ENCODE measurements around the gene HHIPL2.
A peak's percentile ranks its signal among the peaks of the same experiment; 100 is the strongest.

HHIPL2 gene

DNA sequence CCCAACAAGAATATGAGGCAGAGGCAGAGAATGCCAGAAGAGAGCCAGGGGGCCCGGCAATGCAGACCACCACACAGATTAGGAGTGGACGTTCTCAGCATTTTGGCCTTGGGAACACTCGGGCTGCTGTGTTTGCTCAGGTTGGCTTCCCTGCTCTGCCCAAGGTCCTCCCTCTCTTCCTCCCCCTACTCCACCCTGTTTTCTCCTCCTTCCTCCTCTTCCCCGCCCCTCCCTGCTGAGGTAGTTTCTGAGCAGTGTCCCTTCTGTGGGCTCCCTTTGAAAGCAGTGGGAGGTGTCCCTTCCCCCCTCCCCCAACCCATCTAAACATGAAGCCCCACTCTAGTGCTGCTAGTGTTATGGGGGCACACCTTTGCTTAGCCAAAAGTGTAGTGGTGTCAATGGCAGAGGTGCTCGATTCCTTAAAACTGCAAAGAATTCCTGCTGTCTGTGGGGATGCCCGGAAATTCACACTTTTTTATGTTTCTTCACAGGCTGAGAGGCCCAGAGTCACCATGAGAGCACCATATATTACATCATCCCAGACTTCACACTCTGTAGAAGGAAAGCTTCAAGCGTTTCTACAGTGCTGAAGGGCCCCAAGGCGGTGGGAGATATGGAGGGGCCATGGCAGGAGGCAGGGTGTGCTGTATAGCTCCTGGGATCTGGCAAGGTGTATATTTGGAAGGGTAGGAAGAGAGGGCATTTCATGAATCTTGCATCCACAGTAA, at the start of gene HHIPL2:
TSS of gene HHIPL2 (minus strand) at position 161 of the 728 bp plus-strand sequence. CDS start at position 101, 60 bp downstream.
- DNase-seq = no peak

GRCh38 chr1:222596696-222597095, 48.8 kb upstream of the HHIPL2 start:
- DNase-seq = no peak

DNA sequence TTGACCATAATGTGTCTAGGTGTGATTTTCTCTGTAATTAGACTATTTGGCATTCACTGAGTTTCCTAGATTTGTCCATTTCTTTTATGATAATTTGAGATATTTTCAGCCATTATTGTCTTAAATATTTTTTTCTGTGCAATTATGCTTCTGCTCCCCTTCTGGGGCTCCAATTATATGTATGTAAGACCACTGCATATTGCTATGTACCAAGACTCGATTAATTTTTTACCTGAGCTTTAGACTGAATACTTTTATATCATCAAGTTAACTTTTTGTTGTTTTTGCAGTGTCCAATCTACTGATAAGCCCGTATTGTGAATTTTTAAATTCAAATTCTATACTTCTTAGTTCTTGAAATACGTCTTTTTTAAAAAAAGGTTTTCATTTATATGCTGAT, 46.9 kb upstream of the HHIPL2 start:
- DNase-seq = no peak

- no peak for DNase-seq
Observed at GRCh38 chr1:222592171-222592570, 44.3 kb upstream of the HHIPL2 start.

GRCh38 chr1:222589462-222590302, 41.8 kb upstream of the HHIPL2 start, which contains the start of gene TAF1A:
TSS of gene TAF1A (minus strand) at chr1:222589933.
- DNase-seq = peak; percentile 92

DNA sequence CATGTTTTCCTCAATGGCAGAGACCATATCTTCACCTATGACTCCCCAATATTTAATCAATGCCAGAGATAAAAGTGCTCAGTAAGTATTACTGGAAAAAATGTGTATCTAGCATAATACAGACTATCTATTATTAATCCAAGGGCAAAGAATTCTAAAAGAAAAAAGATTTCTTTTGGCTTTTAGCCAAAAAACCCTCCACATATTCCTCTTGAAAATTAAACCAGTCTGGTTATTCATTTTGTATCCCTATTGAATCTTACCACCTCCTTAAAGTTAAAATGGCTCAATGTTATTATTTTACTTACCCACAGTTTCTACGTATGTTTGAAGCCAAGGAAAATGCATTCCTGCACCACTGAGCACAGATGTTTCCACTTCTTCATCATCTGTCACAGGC, 40.2 kb upstream of the HHIPL2 start:
- no peak for DNase-seq

DNA sequence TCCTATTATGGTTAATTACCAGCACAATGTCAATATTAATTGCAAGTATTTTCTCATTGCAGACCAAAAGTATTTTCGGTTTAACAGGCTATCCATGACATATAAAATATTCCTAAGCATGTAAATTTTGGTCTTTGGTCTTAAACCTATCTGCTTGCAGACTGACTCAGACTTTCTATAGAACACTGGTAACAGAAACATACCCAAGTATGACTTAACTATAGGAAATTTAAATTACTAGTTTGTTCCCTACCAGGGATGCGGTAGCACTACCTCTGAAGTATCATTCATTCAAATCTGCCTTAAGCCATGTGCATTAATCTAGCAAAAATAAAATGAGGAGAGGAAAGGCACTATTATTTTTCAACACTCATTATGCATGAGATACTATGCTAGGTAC, 38.9 kb upstream of the HHIPL2 start:
- DNase-seq = no peak

DNA sequence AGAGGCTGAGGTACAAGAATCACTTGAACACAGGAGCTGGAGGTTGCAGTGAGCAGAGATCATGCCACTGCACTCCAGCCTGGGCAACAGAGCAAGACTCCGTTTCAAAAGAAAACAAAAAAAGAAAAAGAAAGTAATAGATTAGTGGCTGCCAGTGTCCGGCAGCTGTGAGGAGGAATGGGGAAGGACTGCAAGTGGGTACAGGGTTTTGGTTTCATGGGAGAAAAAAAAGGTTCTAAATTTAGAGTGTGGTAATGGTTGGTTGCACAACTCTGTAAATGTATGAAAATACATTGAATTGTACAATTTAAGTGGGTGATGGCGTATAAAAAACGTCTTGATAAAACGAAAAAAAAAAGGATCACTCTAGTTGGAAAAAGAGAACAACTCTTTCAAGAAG, 35.2 kb upstream of the HHIPL2 start:
- DNase-seq = no peak

DNA sequence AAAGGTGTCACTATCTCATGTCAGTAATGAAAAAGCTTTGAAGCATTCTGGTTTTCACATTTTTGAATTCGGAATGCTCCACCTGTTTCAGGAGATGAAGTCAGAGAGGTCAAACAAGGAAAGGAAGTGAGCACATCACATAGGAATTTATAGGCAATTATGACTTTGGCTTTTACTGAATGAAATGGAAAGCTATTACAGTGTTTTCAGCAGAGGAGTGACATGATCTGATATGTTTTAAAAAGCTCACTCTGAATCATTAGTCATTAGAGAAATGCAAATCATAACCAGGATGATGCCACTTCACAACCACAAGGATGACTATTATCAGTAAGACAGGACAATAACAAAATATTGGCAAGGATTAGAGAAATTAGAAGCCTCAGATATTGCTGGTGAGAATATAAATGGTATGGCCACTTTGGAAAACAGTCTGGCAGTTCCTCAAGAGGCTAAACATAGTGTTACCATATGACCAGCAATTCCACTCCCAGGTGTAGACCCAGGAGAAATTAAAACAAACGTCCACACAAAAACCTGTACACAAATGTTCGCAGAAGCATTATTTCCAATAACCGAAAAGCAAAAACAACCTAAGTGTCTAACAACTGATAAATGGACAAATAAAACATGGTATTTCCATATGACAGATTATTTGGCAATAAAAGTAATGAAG, 34.3 kb upstream of the HHIPL2 start:
- no peak for DNase-seq

- DNase-seq = no peak
Observed at GRCh38 chr1:222579316-222579715, 31.4 kb upstream of the HHIPL2 start.

- no peak for DNase-seq
Observed at GRCh38 chr1:222570837-222571236, 22.9 kb upstream of the HHIPL2 start.

DNA sequence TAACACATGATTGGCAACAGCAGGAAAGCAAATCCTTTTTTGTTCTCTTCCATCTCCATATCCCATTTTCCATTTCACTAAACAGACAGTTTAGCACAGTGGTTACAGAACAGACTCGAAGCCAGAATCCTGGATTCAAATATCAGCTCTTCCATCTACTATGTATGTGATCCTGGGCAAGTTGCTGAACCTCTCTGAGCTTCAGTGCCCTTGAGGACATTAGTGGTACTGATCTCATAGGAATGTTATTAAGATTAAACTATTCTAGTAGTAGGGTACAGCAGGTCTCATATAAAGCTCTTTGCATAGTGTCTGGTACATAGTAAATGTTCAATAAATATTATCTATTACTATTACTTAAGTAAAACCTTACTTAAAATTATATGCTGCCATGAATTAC, 13.8 kb upstream of the HHIPL2 start:
- no peak for DNase-seq

GRCh38 chr1:222557574-222557973, 9.7 kb upstream of the HHIPL2 start:
- no peak for DNase-seq

GRCh38 chr1:222557148-222557547, 9.2 kb upstream of the HHIPL2 start:
- no peak for DNase-seq

DNA sequence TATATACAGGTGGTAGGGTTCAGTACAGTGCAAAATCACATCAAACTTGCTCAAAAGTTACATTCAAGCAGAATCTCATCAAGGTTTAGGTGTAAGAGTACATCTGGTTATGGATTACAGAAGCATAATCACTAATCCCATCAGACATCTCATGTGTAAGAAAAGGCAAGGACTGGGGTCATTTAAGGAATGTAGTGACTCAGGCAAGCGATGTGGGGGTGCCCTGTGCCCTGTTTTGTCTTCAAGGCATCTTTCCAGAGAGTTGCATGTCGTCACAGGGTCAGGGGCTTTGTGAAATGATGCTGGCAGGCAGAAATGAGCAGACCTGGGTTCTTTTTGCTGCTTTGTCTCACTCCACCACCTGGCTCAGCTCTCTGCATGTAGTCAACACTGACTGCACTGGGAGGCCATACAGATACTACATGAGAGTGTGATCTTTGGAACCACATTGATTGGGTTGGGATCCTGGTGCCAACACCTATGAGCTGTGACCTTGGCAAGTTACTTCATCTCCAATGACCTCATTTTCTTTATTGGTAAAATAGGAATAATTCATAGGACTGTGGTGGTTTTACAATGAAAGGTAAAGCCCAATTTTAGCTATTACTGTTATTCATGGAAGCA, 8.2 kb upstream of the HHIPL2 start:
- no peak for DNase-seq

GRCh38 chr1:222554177-222554576, 6.3 kb upstream of the HHIPL2 start:
- no peak for DNase-seq

GRCh38 chr1:222552882-222553281, 5.0 kb upstream of the HHIPL2 start:
- no peak for DNase-seq

DNA sequence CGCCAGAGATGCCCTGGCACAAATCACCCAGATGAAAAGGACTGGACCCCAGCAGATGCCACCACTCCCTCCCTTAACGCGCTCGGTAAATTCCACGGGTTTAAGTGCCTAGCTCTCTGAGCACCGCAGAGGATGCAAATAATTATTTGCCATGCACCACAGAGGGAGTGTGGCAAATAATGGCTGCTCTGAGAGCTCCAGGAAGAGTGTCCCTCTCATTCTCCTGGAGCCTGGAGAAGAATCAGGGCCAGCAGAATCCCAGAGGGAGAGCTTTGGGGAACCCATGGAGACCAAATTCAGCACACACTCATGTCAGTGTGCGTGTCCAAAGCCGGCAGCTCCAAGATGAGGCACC, 667 bp downstream of the HHIPL2 start:
- no peak for DNase-seq

GRCh38 chr1:222546548-222547259, 1.2 kb downstream of the HHIPL2 start:
- peak; percentile 52 for DNase-seq

GRCh38 chr1:222546091-222546490, 1.8 kb downstream of the HHIPL2 start:
- no peak for DNase-seq

DNA sequence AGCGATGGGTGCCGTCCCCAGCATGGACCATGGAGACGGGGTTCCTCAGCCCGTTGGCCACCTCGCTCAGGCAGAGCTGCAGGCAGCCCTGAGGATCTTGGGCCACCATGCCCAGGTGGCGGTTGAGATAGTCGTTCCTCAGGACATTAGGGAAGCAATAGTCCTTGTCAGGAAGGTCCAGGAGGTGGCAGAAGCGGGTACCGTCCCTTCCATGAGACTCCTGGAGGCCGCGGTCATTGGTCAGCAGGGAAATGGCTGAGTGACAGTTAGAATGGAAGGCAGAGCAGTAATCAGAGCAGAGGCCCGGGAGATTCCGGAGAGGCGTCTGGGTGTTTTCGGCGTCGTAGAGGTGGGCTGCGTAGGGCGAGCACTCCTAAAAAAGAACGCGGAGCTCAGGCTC, 4.1 kb downstream of the HHIPL2 start:
- no peak for DNase-seq

- no peak for DNase-seq
Observed at GRCh38 chr1:222540598-222540995, 7.3 kb downstream of the HHIPL2 start.
